ENCODE data around the gene AIFM1.

DNA sequence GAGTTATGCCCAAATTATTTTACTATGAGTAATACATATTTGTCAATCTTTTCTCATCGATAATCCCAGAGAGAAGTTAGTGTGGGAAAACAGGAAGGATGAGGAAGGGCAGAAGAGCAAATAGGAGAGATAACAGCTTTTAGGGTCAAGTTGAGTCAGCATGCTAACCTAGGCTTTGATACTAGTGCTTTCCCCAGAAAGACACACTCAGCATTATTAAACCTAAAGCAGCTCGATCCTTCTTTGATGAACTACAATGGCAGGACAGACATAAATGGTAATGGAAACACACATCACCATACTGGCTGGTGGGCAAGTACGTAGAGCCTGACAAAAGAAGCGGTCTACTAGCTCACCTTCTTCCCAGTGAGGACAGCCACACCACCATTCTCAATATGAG lies 20.5 kb downstream of the AIFM1 start:
- TF ChIP-seq, protein P1, sequence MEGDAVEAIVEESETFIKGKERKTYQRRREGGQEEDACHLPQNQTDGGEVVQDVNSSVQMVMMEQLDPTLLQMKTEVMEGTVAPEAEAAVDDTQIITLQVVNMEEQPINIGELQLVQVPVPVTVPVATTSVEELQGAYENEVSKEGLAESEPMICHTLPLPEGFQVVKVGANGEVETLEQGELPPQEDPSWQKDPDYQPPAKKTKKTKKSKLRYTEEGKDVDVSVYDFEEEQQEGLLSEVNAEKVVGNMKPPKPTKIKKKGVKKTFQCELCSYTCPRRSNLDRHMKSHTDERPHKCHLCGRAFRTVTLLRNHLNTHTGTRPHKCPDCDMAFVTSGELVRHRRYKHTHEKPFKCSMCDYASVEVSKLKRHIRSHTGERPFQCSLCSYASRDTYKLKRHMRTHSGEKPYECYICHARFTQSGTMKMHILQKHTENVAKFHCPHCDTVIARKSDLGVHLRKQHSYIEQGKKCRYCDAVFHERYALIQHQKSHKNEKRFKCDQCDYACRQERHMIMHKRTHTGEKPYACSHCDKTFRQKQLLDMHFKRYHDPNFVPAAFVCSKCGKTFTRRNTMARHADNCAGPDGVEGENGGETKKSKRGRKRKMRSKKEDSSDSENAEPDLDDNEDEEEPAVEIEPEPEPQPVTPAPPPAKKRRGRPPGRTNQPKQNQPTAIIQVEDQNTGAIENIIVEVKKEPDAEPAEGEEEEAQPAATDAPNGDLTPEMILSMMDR (IDR thresholded peaks at IDR 0.05 in 8 of 11, conservative IDR thresholded peaks at IDR 0.05 in 3 of 11), result no peak
- no peak for TF ChIP-seq POLR2AphosphoS5 (IDR thresholded peaks at IDR 0.05)
- no peak for TF ChIP-seq POLR2A (IDR thresholded peaks at IDR 0.05)
